ENCODE data around the gene PRKCA. TPM values are rescaled to one million over a fixed set of nuclear protein-coding genes. Genes with fewer than 3 reads are reported as not detected.

PRKCA gene
- total and polyA plus RNA-seq, 9 of the 15 experiments (the other 6 are each of a cell fraction or from before 2014, with no cell fraction given), result 3.2 to 33.0 (median 17.8) TPM

- Histone ChIP-seq H3K9me1 (ENCODE audit: control insufficient read depth, insufficient read depth, low read length) (no peaks in the 10 kb centered on the region), H3K9me3 (replicated peaks; ENCODE audit: control insufficient read depth, insufficient read depth, low read depth, low read length) (no peaks in the 10 kb centered on the region; the same call in 1 of the 2 replicates), H3K79me2 (ENCODE audit: control insufficient read depth, insufficient read depth, low read length) (no peaks in the 10 kb centered on the region), H3K36me3 (ENCODE audit: control insufficient read depth, insufficient read depth, low read length) (no peaks in the 10 kb centered on the region), H3K27ac (ENCODE audit: extremely low read depth, low read depth, low read length) (no peak overlapping the region), H3K9ac (ENCODE audit: insufficient read depth in 1 of 2, low read depth in 2 of 2, low read length in 2 of 2) (no peak overlapping the region), H3K27me3 (ENCODE audit: control insufficient read depth in 2 of 2, insufficient read depth in 2 of 2, low read length in 2 of 2) (peaks cover 0 to 4% of the 10 kb centered on the region in 2 experiments; a peak in 2 of 5 replicates), H3K4me1 (replicated peaks in 1 of 2; ENCODE audit: control insufficient read depth in 2 of 2, insufficient read depth in 2 of 2, low read length in 2 of 2) (no peaks in the 10 kb centered on the region), H2AFZ (ENCODE audit: low read depth, low read length) (no peak overlapping the region), H3K4me2 (ENCODE audit: insufficient read depth, low read length) (no peak overlapping the region), H4K20me1 (replicated peaks; ENCODE audit: control insufficient read depth, insufficient read depth, low read length) (no peaks in the 10 kb centered on the region), H3K4me3 (no peak overlapping the region)
- no TSS peak for BruUV-seq (replicated peaks)
- FAIRE-seq (no peak), DNase-seq (ENCODE audit: extremely low read depth in 1 of 4, low spot score in 3 of 4) (no peak), ATAC-seq (no peak)
- ChIA-PET POLR2A (interaction anchor here (0.6 to 1.8 kb wide), 3 partner anchors 9 to 20 kb away, joined by 3 to 5 read pairs (median 3); no protein-coding TSS in a partner anchor), CTCF (ENCODE audit: low intra/inter-chr PET ratio) (no interaction called here)
- no peak for TF ChIP-seq SRSF9 (IDR thresholded peaks at IDR 0.05; ENCODE audit: borderline replicate concordance, low read depth, low read length)
- TF ChIP-seq RBM14 (IDR thresholded peaks at IDR 0.05; ENCODE audit: borderline replicate concordance, insufficient read depth, low read depth, low read length), result no peak
- TF ChIP-seq, protein P1, sequence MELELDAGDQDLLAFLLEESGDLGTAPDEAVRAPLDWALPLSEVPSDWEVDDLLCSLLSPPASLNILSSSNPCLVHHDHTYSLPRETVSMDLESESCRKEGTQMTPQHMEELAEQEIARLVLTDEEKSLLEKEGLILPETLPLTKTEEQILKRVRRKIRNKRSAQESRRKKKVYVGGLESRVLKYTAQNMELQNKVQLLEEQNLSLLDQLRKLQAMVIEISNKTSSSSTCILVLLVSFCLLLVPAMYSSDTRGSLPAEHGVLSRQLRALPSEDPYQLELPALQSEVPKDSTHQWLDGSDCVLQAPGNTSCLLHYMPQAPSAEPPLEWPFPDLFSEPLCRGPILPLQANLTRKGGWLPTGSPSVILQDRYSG (tag; conservative IDR thresholded peaks at IDR 0.05; ENCODE audit: low read depth), result no peak
- TF ChIP-seq TSC22D4 (tag; IDR thresholded peaks at IDR 0.05), result no peak
- no peak for TF ChIP-seq ZBTB8A (IDR thresholded peaks at IDR 0.05; ENCODE audit: partially characterized antibody)
- no peak for TF ChIP-seq PTRF (tag; IDR thresholded peaks at IDR 0.05)
- TF ChIP-seq BHLHE40 (IDR thresholded peaks at IDR 0.05; ENCODE audit: low read length), result no peak
- in situ Hi-C loops (cut with MboI), result no loop called here
- intact Hi-C loops (cut with micrococcal nuclease), result no loop called here
- WGBS (ENCODE audit: insufficient coverage, low coverage, missing lambda C conversion rate), result 12% methylated on average over 6 of the region's 6 CpGs
These were observed 42.1 kb upstream of the PRKCA start for GRCh38 chr17:66260275-66260674.

Measured in K562 (cell line).